Astrocyte (in vitro differentiated cells and primary cell): ENCODE measurements around the gene ADIPOQ.

ENCODE experiments used
- CTCF ChIP-seq: IDR thresholded peaks from 2 replicates; pipeline ENCODE4 v1.5.1; 2011; ENCODE audit warnings: low read depth, mild to moderate bottlenecking, inconsistent platforms, low read length, moderate library complexity; ENCODE audit not compliant: insufficient read depth
- EZH2 ChIP-seq: IDR thresholded peaks from 2 replicates; pipeline ENCODE4 v1.6.1; 2012; ENCODE audit warnings: mild to moderate bottlenecking, low read length, inconsistent platforms; ENCODE audit not compliant: insufficient read depth

- TF ChIP-seq CTCF (no peak), EZH2 (no peak)
These were observed 2.5 kb upstream of the ADIPOQ start for GRCh38 chr3:186839874-186840641.
